ENCODE results near the gene MRPL54.
A peak's percentile ranks its signal among the peaks of the same experiment; 100 is the strongest.

MRPL54 gene

DNA sequence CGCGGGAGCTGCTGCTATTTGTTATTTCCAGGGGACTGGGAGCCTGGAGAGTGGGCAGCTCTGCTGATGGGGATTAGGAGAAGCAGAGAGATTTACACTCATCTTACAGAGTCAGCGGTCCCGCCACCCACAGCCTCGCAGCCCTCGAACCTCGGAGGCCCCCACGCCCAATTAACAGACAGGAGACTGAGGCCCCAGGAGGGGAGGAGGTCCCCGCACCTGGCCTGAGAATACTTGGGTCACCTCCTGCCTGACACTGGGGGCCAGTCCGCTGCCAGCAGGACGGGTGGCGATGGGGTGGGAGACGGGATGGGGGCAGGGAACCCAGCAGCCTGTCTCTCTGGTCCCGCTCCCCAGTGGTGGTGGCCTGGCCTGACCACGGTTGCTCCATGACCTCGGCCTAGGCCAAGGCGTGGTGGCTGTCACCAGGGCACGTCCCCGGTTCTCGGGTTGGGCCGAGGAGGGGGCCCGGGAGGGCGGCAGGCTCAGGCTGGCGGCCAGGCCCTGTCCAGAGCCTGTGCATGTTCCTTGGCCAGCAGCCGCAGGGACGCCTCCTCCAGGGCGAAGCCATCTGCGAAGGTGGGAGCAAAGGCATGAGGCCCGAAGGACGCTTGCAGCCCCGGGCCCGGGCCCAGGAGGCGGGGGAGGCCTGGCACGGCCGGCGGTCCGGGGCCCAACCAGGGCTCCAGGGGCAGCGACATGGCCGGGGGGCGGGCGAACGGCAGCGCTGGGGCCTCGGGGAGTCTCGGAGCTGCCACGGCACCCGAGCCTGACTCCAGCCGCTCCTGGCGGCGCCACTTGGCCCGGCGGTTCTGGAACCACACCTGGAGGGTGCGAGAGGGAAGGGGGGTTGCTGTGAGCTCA lies 7.9 kb downstream of the MRPL54 start:
- DNase-seq: no peak

- no peak for DNase-seq
These were observed 8.8 kb downstream of the MRPL54 start for GRCh38 chr19:3771000-3771905.

- DNase-seq: no peak
These were observed 9.5 kb downstream of the MRPL54 start, which contains the start of gene RAX2 for GRCh38 chr19:3771906-3772455. TSS of gene RAX2 (minus strand) at chr19:3772228. CDS start at chr19:3771742, 486 bp downstream.

DNA sequence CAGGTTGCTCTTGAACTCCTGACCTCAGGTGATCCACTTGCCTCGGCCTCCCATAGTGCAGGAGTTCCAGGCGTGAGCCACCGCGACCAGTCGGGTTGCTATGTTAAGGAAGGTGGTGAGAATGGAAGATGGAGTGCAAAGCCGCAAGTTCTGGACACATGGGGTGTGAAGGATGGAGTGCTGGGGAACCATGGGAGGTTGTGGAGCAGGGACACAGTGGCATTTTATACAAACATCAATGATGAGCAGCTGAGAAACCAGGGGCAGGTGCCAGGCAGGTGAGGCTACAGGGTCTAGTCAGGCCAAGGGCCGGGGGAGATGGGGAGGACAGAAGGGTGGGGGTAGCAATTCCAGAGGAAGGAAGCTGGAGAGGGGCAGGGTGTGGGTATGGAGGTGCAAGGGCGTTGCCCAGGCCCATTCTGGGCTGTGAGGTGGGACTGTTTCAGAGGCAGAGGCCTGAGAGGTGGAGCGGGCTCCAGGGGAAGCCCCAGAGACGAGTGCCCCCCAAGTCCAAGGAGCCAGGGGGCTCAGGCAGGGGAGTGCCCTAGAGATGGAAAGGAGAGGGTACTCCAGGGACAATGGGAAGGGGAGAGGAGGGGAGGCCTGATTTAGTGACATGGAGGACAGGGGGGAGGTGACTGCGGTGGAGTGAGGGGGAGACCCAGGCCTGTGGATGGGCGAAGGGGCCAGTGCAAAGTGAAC lies 11.5 kb downstream of the MRPL54 start:
- DNase-seq: no peak

GRCh38 chr19:3774621-3775373 lies 12.3 kb downstream of the MRPL54 start:
- no peak for DNase-seq

GRCh38 chr19:3775374-3775711 lies 12.9 kb downstream of the MRPL54 start:
- no peak for DNase-seq

DNA sequence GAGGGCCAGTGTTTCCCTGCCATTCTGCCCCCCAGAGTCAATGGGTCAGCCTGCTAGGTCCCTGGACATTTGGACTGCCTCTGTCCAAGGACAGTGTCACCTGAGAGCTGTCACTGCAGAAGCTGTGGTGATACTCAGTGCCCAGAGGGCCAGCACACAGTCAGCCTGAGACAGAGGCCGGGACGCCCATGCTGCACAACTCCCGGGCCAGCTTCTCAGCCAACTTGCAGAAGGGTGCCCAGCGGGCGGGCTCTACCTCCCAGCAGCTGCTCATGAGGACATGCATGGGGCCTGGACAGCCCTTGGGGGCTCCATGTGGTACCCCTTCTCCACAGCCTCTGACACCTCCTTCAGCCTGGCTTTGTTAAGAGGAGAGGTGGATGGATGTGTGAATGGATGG lies 13.3 kb downstream of the MRPL54 start:
- no peak for DNase-seq

DNA sequence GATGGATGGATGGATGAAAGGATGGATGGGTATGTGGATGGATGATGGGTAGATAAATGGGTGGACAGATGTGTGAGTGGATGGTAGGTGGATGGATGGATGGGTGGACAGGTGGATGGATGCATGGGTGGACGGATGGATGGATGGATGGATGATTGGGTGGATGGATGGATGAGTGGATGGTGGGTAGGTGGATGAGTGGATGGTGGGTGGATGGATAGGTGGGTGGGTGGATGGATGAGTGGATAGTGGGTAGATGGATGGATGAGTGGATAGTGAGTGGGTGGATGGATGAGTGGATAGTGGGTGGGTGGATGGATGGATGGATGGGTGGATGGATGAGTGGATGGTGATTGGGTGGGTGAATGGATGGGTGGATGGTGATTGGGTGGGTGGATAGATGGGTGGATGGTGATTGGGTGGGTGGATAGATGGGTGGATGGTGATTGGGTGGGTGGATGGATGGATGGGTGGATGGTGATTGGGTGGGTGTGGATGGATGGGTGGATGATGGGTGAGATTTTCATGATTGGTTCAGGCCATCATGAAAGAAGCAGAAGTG lies 14.1 kb downstream of the MRPL54 start:
- DNase-seq: no peak

DNA sequence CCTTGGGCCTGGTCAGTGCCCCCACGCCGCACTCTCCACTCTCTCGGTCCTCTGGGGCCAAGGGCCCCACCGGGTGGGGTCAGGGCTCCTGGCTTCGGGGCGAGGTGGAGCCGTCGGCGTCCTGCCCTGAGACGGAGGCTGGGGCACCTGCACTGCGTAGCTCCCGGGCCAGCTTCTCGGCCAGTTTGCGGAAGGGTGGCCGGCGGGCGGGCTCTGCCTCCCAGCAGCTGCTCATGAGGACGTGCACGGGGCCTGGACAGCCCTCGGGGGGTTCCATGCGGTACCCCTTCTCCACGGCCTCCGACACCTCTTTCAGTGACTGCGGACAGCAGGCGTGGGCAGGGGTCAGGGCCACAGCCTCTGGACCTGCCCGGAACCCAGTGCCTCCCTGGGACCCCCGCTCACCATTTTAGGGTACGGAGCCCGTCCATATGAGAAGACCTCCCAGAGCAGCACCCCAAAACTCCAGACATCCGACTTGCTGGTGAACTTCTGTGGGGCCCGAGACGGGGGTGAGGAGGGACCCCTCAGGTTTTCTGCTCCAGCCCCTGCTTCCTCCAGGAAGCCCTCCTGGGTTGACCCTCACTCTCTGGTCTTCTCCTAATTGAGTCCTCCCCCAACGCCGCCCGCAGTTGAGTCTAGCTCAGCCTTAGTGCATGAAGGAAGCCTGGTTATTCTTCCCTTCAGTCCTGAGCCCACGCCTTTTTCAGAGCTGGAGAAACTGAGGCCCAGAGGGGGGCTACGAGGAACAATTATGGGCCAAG lies 15.8 kb downstream of the MRPL54 start:
- no peak for DNase-seq

GRCh38 chr19:3778899-3779723 lies 16.6 kb downstream of the MRPL54 start:
- no peak for DNase-seq

DNA sequence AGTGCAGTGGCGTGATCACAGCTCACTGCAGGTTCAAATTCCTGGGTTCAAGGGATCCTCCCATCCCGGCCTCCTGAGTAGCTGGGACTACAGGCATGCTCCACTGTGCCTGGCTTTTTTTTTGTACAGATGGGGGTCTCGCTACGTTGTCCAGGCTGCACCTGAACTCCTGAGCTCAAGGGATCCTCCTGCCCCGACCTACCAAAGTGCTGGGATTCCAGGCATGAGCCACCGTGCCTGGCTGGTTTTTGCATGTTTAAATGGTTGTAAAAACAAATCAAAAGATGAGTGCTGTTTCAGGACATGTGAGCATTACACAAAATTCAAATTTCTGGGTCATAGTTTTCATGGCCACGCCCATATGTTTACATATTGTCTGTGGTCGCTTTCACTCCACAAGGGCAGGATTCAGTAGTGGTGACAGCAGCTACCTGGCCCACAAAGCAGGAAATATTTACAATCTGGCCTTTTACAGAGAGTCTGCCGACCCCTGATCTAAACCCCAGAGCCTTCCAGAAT lies 18.4 kb downstream of the MRPL54 start:
- no peak for DNase-seq

DNA sequence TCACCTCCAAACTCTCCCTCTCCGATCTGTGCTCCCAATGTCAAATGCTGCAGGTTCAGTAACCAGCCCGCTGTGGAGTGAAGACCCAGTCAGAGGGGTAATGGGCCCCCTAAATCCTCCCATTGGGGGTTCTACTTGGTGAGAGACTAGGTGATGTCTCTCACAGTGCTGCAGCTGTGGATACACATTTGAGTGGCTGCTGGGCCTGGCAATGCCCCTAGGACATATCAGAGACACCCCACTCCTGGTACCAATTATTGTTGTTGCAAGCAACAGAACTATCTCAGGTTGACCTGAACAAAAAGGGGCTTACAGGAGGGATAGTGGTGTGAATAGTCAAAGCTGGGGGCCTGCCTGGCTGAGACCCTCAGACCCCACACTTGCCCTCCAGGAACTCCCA lies 19.1 kb downstream of the MRPL54 start:
- no peak for DNase-seq

DNA sequence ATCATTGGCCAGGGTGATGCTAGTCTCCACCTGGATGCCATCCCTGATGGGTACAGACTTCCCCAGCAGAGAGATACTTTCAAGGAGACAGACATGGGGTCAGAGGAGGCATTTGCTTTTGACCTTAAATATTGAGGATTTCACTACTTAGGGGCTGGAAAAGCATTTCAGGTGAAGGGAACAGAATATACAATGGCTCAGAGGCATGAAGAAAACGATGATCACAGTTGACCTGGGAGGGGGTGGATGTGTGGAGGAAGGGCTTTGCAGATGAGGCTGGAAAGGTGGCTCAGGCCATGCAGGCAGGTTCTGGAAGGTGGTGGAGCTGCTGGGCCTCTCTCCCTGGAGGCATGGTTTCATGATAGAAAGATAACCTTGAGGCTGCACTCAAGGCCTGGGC lies 19.8 kb downstream of the MRPL54 start:
- DNase-seq: no peak

GRCh38 chr19:3782903-3783302 lies 20.4 kb downstream of the MRPL54 start:
- no peak for DNase-seq

DNA sequence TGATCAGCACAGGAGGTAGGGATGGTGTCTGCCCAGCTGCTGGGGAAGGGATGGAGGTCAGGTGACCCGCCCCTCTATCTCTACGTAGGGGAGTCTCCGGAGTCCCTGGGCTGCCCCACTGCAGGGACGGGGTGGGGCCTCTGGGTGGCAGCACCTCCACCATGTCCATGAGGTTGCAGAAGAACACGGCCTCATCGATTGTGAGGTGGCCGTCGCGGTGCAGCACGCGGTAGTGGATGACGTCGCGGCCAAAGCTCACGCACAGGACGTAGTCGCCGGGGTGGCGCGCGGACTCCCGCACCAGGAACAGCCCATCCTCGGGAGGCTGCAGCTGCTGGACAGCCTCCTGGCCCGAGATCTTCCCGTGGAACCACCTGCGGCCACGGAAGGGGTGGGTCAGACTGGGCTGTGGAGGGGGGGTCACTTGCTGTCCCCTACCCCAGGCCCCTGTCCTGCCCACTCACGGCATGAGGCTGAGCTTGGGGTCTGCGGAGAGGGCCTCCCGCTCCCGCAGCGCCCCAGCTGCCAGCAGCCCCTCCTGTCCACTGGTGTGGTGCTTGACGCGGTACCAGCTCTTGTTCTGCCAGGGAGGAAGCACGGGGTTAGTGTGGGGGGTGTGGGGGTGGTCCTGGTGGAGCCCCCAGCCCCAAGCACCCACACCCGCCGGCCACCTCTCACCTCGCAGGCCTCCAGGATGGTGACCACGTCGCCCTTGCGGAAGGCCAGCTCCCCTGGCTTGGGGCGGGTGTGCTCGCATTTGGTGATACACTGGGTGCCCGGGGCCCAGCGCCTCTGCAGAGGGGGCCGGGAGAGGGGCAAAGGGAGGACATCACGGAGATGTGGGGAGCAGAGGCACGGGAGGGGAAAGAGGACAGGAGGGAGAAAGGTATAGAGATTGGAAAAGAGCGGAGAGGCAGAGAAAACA lies 21.4 kb downstream of the MRPL54 start:
- peak; percentile 32 for DNase-seq

- DNase-seq: no peak
These were observed 22.3 kb downstream of the MRPL54 start for GRCh38 chr19:3784607-3785450.

DNA sequence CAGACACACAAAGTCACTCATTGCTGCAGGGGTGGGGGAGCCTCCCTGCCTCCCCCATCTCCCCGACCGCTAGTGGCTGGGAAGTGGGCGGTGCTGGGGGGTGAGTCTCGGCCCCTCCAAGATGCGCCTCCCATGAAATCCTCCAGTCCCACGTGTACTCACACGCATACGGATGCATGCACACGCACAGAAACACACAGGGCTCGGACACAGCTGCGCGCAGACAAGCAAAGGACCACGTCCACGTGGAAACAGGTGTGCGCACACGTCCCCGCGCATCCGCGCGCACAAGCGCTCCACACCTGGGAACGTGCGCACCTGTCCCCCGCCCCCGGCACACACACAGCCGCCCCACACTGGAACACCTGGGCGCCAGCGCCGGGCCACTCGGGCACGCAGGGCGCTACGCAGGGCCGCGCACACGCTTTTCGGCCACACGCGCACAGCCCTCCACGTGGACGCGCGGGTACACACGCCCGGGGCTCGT lies 23.0 kb downstream of the MRPL54 start:
- peak; percentile 12 for DNase-seq

Data from activated CD4-positive, alpha-beta T cell treated with anti-CD3 and anti-CD28 coated beads, Interleukin-2, Interleukin-6, amounts not matched to agents 100 ng/mL and 50 ng/mL, durations not matched to agents 16 hours and 8 hours (primary cell).